HS-27A (cell line): ENCODE measurements around the gene ACVR1.

Source experiments
- DNase-seq: peaks from one replicate; pipeline ENCODE4 v3.0.0-alpha.2; 2012; ENCODE audit warnings: low read depth, missing footprints

ACVR1 gene

GRCh38 chr2:157698430-157698829, 177.7 kb downstream of the ACVR1 start:
- DNase-seq: no peak

- DNase-seq: no peak
Measured at GRCh38 chr2:157696036-157696435, 180.1 kb downstream of the ACVR1 start.

GRCh38 chr2:157692768-157693167, 183.4 kb downstream of the ACVR1 start:
- peak; percentile 61 for DNase-seq

DNA sequence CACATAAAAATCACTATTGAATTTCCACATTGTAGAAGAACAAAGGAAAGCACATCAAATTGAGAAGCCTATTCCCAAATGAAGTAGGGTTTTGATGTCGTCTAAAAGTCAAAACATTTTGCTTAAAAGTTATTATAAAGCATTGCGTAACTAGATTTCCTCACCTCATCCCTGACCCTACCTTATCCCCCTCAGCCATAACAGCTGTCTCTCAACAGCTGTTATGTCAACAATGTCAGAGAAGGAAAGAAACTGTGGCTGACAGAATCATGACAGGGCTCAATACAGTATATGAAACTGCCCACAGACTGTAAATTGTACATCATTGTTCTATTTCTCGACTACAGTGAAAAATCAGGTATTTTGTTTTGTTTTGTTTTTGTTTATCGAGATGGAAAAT, 184.4 kb downstream of the ACVR1 start:
- DNase-seq: no peak

DNA sequence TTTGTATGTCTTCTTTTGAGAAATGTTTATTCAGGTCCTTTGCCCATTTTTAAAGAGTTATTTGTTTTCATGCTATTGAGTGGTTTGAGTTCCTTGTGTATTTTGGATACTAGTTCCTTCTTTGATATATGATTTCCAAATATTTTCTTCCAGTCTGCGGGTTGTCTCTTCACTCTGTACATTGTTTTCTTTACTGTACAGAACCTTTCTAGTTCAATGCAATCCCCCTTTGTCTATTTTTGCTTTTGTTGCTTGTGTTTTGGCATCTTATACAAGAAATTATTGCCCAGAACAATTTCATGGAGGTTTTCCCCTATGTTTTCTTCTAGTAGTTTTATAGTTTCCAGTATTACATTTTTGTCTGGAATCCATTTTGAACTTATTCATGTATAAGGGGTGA, 185.0 kb downstream of the ACVR1 start:
- DNase-seq: no peak
